NCI-H1694 (cell line): ENCODE results near the gene BMP10.

Experiments used
- DNase-seq: peaks from one replicate; lab custom pipeline; 2025; lab: John Stamatoyannopoulos, UW

The BMP10 gene

DNA sequence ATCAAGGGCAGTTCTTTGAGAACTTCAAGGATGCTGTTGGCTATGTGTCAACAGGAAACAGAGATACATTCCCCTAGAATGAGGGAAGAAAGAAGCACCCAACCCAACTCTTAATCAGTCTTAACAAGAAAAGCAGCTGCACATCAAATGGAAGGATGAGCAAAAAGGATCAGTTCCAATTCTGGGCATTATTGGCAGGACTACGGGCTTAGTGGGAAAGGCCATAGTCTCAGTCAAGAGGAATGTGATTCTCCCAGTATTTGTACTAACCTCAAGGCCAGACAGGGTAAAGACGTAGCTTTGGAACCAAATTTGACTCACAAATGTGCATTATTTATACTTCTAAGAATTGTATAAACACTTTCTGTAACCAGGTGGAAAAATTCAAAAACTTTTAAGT, 18.2 kb downstream of the BMP10 start:
- DNase-seq = no peak

DNA sequence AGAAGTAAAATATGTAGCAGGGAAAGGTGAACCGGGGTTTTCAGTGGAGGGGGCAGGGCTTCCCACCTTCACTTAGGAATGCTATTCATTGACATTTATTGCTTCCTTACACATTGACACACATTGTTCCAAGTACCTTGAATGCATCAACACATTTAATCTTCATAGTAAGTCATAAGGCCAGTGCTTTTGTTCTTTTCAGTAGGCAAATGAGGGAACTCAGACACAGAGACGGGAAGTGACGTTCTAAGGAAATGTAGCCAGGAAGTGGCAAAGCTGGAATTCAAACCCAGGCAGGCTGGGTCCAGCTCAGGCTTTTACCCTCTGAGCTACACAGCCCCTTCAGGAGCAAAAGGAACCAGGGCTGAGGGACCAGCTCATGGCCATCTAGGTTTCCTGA, 20.7 kb downstream of the BMP10 start:
- DNase-seq = no peak

- no peak for DNase-seq
Observed at GRCh38 chr2:68849579-68850030, 21.6 kb downstream of the BMP10 start.

DNA sequence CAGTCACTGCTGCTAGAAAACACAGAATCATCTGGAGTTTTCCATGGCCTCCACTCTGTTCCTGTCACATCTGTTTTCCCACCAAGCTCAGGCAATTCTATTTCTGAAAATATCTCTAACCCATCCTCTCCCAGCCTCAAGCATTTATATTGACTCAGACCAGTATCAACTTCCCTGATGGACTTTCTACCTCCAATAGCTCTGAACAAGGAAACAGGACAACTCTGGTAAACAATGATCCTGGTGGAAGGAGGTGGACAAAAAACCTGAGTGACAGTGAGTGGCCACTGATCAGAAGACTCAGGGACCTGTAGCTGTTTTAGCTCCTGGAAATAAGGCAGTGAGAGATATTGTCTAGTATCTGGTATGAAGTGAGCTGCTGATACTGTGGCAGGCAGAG, 23.4 kb downstream of the BMP10 start:
- DNase-seq = no peak

GRCh38 chr2:68846091-68846490, 25.1 kb downstream of the BMP10 start:
- no peak for DNase-seq

DNA sequence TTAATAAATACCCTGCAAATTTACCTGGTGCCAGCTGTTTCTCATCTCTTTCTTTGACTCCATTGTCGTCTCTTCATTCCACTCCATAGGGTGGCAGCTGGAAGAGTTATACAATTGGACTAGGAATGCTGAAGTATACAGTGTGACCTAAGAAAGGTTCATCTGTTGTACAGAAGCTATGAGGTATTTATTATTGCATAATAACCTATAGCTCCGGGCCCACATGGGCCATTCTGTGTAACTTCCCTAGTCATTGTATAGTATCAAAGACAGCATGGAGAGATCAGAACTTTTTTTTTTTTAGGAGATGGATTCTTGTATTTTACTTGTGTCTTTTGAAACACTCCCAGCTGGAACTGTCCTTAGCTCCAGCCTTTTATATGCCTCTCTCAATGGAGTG, 26.2 kb downstream of the BMP10 start:
- DNase-seq = no peak

- DNase-seq = no peak
Observed at GRCh38 chr2:68839260-68839833, 31.9 kb downstream of the BMP10 start.

DNA sequence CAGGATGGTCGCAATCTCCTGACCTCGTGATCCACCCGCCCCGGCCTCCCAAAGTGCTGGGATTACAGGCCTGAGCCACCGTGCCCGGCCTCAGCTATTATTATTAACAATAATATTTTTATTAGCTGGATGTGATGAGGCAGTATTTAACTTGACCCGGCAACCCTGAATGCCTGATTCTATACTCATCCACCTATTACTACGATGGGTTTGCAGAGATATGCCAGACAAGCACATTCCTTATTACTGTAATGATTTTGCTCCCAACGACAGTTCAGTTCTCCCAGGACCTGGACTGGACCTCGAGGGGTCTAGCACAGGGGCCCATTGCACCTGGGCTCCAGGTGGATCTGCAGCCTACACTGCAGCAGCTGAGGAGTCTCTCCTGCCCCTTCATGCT, 32.6 kb downstream of the BMP10 start:
- no peak for DNase-seq

DNA sequence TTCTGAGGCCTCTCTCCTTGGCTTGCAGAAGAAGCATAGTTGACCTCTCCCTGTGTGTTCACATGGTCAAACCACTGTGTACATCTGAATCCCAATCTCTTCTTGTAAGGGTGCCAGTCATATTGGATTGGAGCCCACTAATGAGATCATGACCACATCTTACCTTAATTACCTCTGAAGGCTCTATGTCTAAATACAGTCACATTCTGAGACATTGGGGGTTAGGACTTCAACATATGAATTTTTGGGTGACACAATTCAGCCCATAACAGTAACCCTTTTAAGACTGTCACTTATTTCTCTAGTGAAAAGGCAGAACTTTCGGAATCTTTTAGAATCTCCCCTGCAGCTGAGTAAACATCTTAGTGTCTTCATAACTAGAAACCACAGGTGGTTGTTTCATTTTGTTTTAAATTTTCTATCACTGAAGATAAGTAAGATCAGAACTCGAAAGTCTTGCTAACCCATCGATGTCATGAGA, 33.3 kb downstream of the BMP10 start:
- DNase-seq = no peak

- no peak for DNase-seq
Observed at GRCh38 chr2:68837164-68837860, 33.9 kb downstream of the BMP10 start.

- DNase-seq = peak; percentile 4
Observed at GRCh38 chr2:68835621-68836020, 35.6 kb downstream of the BMP10 start.

GRCh38 chr2:68834737-68835376, 36.3 kb downstream of the BMP10 start:
- no peak for DNase-seq

DNA sequence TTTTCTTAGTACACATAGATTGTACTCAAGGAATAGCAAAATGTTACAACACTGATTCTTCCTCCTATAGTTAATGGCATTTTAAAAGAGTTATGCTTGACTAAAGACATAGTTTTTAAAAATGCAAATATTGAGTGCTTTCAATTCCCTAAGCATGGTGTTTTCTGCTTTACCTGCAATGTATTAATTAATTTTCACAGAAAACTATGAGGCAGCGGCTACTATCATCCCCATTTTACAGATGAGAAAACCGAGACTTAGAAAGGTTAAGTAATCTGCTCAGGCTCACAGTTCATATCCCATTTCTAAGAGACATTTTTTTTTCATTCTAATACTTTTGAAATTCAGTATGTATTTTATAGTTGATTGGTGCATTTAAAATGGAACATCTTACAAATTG, 38.0 kb downstream of the BMP10 start:
- DNase-seq = no peak

DNA sequence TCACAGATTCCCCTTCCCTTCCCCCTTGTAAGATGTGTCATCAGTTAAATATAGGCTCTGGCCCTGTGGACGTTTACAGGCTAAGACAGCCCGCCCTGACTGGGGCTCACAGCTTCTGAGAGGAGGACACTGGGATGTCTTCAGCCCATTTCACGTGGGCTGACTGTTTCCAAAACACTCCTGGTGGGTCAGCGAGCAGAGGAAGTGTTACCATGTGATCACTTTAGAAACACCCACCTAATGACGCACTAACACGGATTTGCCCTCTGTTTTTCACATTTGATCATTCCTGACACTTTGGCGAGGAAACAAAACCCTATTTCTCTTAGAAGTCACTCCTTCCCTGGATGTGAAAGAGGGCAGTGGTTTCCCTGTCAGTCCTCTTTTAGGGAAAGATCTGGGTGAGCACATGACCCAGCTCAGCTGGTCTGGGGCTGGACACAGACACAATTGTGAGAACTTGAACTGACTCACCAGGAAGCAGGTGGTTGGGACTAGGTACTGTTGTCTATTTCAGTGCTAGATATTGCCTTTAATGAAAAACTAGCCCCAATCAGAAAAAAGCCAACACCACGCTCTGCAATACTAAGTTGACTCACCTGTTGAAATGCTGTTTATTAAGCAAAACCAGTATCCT, 38.8 kb downstream of the BMP10 start:
- no peak for DNase-seq

GRCh38 chr2:68831686-68832232, 39.4 kb downstream of the BMP10 start:
- DNase-seq = no peak

DNA sequence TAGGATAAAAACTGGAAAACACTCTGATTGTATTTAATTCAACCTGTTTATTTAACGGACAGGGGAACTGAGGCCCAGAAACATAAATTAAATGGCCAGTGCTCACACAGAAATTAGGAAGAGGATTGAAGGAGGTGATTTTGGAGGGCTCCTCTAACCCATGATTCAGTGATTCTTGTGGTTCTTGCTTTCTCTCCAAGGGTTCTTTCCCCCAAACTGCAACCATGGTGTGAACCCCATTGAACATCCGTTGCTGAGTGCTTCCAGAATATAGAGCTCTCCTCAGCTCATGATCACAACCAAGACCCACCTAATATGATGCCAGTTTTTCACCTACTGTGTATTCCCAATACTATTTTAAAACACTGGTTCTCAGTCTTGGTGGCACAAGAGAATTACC, 41.4 kb downstream of the BMP10 start:
- DNase-seq = no peak

- DNase-seq = peak; percentile 92
Observed at GRCh38 chr2:68828887-68829708, 42.1 kb downstream of the BMP10 start.

DNA sequence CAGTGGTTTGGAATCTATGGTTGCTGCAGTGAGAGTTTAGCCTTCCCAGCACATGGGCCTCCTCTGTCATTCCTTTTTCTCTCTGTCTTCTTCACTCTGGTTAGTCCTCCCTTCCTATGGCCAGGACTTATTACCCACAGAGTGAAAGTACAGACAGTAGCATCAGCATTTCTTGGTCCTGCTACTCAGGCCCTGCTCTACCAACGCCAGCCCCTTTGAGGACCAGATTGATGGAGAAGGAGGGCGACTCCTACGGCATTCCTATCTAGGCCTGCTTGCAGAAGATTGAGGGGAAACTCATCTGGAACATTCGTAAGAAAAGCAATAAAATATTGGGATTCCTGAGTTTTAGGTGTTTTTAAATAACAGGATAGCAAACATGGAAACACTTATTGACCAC, 43.5 kb downstream of the BMP10 start:
- DNase-seq = no peak

DNA sequence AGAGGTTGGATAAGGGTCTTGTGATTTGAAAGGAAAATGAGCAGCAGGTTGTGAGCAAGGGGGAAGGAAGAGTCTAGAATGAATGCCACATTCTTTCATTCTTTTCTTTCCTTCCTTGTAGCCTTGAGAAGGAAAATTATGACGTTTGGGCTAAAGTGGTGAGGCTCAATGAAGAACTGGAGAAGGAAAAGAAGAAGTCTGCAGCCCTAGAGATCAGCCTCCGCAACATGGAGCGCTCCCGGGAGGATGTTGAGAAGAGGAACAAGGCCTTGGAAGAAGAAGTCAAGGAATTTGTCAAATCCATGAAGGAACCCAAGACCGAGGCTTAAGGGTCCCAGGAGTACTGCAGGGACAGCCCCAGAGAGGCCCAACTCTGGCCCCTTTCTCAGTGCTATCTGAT, 45.3 kb downstream of the BMP10 start:
- DNase-seq = no peak

DNA sequence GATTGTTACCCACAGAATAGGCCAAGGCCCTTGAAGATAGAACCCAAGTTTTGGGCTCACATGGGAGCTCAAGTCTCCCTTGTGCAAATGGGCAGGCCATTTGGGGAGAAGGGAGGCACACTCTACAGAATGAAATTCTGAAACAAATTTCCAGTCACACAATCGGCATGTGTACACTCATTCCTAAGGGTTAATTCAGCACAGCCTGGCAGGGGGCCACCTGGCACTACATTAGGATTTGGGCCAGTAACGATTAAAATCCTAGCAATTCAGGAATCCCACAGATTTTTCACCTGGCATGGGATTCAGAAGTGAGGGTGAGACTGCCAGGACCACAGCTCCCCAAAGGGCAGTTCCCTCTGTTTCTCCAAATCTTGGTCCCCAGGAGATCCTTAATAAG, 46.4 kb downstream of the BMP10 start:
- DNase-seq = no peak

- DNase-seq = no peak
Observed at GRCh38 chr2:68822207-68822872, 48.9 kb downstream of the BMP10 start.
